Panc1 (cell line): ENCODE results near the gene CLEC6A. TPM values are rescaled to one million over a fixed set of nuclear protein-coding genes. Genes with fewer than 3 reads are reported as not detected.

Experiments
- ATAC-seq: fragments of 200-7000 bp; cut with Tn5 transposase; 2 replicates; pipeline ENCODE4 v1.9.1; 2020; ENCODE audit warnings: mild to moderate bottlenecking, moderate library complexity
- BruUV-seq: library from RNA; stranded (reverse); fragments of 400-500 nt; replicated peaks from 2 replicates; lab custom pipeline; 2021; lab: Mats Ljungman, UMichigan
- CTCF ChIA-PET: fragments of 300-600 bp; sonication (Branson Sonifier 250); formaldehyde crosslinking; loops from one replicate; lab custom pipeline; 2022; ENCODE audit warnings: antibody characterized with exemption; lab: Charles Lee
- POLR2A ChIA-PET: fragments of 300-600 bp; sonication (Branson Sonifier 250); formaldehyde crosslinking; loops from one replicate; lab custom pipeline; 2022; ENCODE audit warnings: antibody characterized with exemption; lab: Charles Lee
- DNase-seq: peaks from one replicate; pipeline ENCODE4 v3.0.0-alpha.2; 2010; ENCODE audit warnings: low read depth, low spot score
- H3K27ac ChIP-seq: 2 replicates; pipeline ENCODE4 v1.5.1; 2011; ENCODE audit warnings: mild to moderate bottlenecking, low read length, inconsistent platforms
- H3K27me3 ChIP-seq: fragments of 200-500 bp; sonication (Bioruptor generic); 2 replicates; pipeline ENCODE4 v1.6.0; 2014; ENCODE audit warnings: low read length, inconsistent platforms; ENCODE audit not compliant: control insufficient read depth, insufficient read depth
- H3K36me3 ChIP-seq: fragments of 200-500 bp; sonication (Bioruptor generic); 2 replicates; pipeline ENCODE4 v1.5.1; 2014; ENCODE audit warnings: inconsistent platforms, mild to moderate bottlenecking, low read length, moderate library complexity; ENCODE audit not compliant: control insufficient read depth, insufficient read depth
- H3K4me1 ChIP-seq: 2 replicates; pipeline ENCODE4 v1.5.1; 2011; ENCODE audit warnings: inconsistent platforms, mild to moderate bottlenecking, low read length, moderate library complexity; ENCODE audit not compliant: control insufficient read depth, insufficient read depth
- H3K4me3 ChIP-seq, 2 experiments: 2 replicates each; pipeline ENCODE4 v1.5.1; 2011 to 2012; ENCODE audit warnings: low read depth in 2 of 2, low read length in 2 of 2, mild to moderate bottlenecking in 2 of 2, inconsistent platforms in 1 of 2, moderate library complexity in 1 of 2
- H3K9me3 ChIP-seq: fragments of 200-500 bp; sonication (Bioruptor generic); 2 replicates; pipeline ENCODE4 v1.5.1; 2014; ENCODE audit warnings: low read depth, mild to moderate bottlenecking, inconsistent platforms, low read length, moderate library complexity; ENCODE audit not compliant: control insufficient read depth, insufficient read depth
- CTCF ChIP-seq: fragments of 450-650 bp; IDR thresholded peaks from 2 replicates; pipeline ENCODE4 v1.5.1; 2017; ENCODE audit warnings: mild to moderate bottlenecking
- REST ChIP-seq, 2 experiments: IDR thresholded peaks; 2 replicates each; pipeline ENCODE4 v1.6.1; 2011 to 2012; ENCODE audit warnings: low read depth in 2 of 2, control low read depth in 1 of 2, low read length in 1 of 2, mild to moderate bottlenecking in 1 of 2, moderate library complexity in 1 of 2; ENCODE audit not compliant: insufficient read depth in 1 of 2
- SIN3A ChIP-seq: IDR thresholded peaks from 2 replicates; pipeline ENCODE4 v1.6.1; 2012; ENCODE audit warnings: low read depth, mild to moderate bottlenecking, low read length, moderate library complexity, borderline replicate concordance; ENCODE audit not compliant: insufficient read depth
- TCF7L2 ChIP-seq: IDR thresholded peaks from 2 replicates; pipeline ENCODE4 v1.6.1; 2011; ENCODE audit warnings: mild to moderate bottlenecking, low read depth, low read length, inconsistent platforms
- in situ Hi-C: cut with HindIII; loops from 2 replicates; pipeline ENCODE4 v1.10.0; 2016; ENCODE audit warnings: low sequenced_read_pairs, low pct_unique_long_range_greater_than_20kb
- intact Hi-C: fragments of 100-400 bp; cut with micrococcal nuclease; formaldehyde crosslinking; loops from one replicate; pipeline ENCODE4 v1.10.0; 2022; ENCODE audit not compliant: unreplicated experiment
- total RNA-seq: library from RNA; stranded (reverse); gene quantifications from one replicate; pipeline ENCODE4 v1.2.1, GENCODE V29; 2021; ENCODE audit not compliant: unreplicated experiment

Gene CLEC6A
- total RNA-seq, 1 experiment from 2014 or later: not detected

DNA sequence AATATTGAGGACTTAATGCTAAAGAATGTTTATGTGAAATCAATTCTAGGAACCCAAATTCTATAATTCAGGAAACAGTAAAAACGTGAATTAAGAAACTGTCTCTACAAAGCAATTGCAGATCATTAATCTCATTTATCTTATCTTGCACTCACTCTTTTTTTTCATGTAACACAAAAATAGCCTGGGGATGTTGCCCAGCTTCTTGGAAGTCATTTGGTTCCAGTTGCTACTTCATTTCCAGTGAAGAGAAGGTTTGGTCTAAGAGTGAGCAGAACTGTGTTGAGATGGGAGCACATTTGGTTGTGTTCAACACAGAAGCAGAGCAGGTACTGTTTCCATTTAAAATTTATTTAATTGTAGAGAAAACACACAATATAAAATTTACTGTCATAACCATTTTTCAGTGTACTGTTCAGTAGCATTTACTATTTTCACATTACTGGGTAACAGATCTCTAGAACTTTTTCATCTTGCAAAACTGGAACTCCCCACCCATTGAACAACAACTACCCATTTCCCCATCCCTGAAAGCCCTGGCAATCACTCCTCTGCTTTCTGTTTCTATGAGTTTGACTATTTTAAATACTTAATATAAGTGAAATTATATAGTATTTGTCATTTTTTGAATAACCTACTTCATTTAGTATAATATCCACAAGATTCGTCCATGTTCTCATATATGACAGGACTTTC is 9.7 kb downstream of the CLEC6A start:
- no peak for TF ChIP-seq CTCF
- TF ChIP-seq TCF7L2: no peak
- no peak for TF ChIP-seq REST (IDR thresholded peaks at IDR 0.05; ENCODE audit: insufficient read depth in 1 of 2, low read depth in 2 of 2, low read length in 1 of 2)
- Histone ChIP-seq H3K4me1 (no peaks in the 10 kb centered on the region), H3K9me3 (no peaks in the 10 kb centered on the region), H3K36me3 (no peaks in the 10 kb centered on the region), H3K4me3 (no peak overlapping the region), H3K27ac (no peak overlapping the region), H3K27me3 (no peaks in the 10 kb centered on the region)
- no peak for DNase-seq
- intact Hi-C loops (no loop called here), in situ Hi-C loops (no loop called here)
- BruUV-seq: no TSS peak
- ChIA-PET CTCF (no interaction called here), POLR2A (no interaction called here)
- no peak for ATAC-seq

- ChIA-PET CTCF (no interaction called here), POLR2A (no interaction called here)
- Histone ChIP-seq H3K36me3 (no peaks in the 10 kb centered on the region), H3K27me3 (no peaks in the 10 kb centered on the region), H3K4me3 (no peak overlapping the region), H3K27ac (no peak overlapping the region), H3K4me1 (no peaks in the 10 kb centered on the region), H3K9me3 (no peaks in the 10 kb centered on the region)
- ATAC-seq: no peak
- BruUV-seq: no TSS peak
- intact Hi-C loops (no loop called here), in situ Hi-C loops (no loop called here)
- TF ChIP-seq SIN3A: no peak
- no peak for TF ChIP-seq REST (IDR thresholded peaks at IDR 0.05; ENCODE audit: insufficient read depth in 1 of 2, low read depth in 2 of 2, low read length in 1 of 2)
- no peak for DNase-seq
Observed at GRCh38 chr12:8466241-8466640, 10.5 kb downstream of the CLEC6A start.
